Activated CD4-positive, CD25-positive, alpha-beta regulatory T cell (primary cell): Measurements from ENCODE around the gene EVI5.
A peak's percentile ranks its signal among the peaks of the same experiment; 100 is the strongest.

Source experiments
- DNase-seq, 4 experiments: peaks; one replicate each; lab custom pipeline; 2025; lab: John Stamatoyannopoulos, UW

The EVI5 gene

GRCh38 chr1:92511541-92511940, 273.4 kb downstream of the EVI5 start:
- DNase-seq: no peak

GRCh38 chr1:92509619-92510018, 275.3 kb downstream of the EVI5 start:
- DNase-seq: no peak

GRCh38 chr1:92505015-92505692, 279.8 kb downstream of the EVI5 start:
- no peak for DNase-seq

- DNase-seq: no peak
These were observed 280.5 kb downstream of the EVI5 start for GRCh38 chr1:92504291-92505014.

- no peak for DNase-seq
These were observed 281.0 kb downstream of the EVI5 start for GRCh38 chr1:92503926-92504285.

- DNase-seq: no peak
These were observed 281.6 kb downstream of the EVI5 start for GRCh38 chr1:92503043-92503925.

GRCh38 chr1:92502247-92502646, 282.7 kb downstream of the EVI5 start:
- DNase-seq: no peak

- DNase-seq: no peak
These were observed 284.4 kb downstream of the EVI5 start for GRCh38 chr1:92500552-92500951.

- no peak for DNase-seq
These were observed 289.4 kb downstream of the EVI5 start for GRCh38 chr1:92495392-92496063.

- DNase-seq: no peak
These were observed 290.3 kb downstream of the EVI5 start for GRCh38 chr1:92494485-92495141.

GRCh38 chr1:92493139-92493538, 291.8 kb downstream of the EVI5 start:
- DNase-seq: no peak

GRCh38 chr1:92488832-92489231, 296.1 kb downstream of the EVI5 start:
- DNase-seq: no peak

- no peak for DNase-seq
These were observed 296.5 kb downstream of the EVI5 start for GRCh38 chr1:92488416-92488815.

- DNase-seq: no peak
These were observed 297.8 kb downstream of the EVI5 start for GRCh38 chr1:92487078-92487605.

GRCh38 chr1:92486251-92487077, 298.4 kb downstream of the EVI5 start, which contains the start of gene GFI1:
Gene GFI1, minus strand, starts transcription at chr1:92486925. Its CDS starts 3,438 bp downstream, at chr1:92483487.
- DNase-seq: peak in 3 of 4 experiments; percentile 29 to 40 (median 40)

GRCh38 chr1:92485381-92486250, 299.3 kb downstream of the EVI5 start:
- DNase-seq: peak; percentile 57 to 76 (median 68)

GRCh38 chr1:92484472-92485380, 300.2 kb downstream of the EVI5 start:
- DNase-seq: peak; percentile 23 to 38 (median 26)
